ENCODE measurements around the gene USE1.

DNA sequence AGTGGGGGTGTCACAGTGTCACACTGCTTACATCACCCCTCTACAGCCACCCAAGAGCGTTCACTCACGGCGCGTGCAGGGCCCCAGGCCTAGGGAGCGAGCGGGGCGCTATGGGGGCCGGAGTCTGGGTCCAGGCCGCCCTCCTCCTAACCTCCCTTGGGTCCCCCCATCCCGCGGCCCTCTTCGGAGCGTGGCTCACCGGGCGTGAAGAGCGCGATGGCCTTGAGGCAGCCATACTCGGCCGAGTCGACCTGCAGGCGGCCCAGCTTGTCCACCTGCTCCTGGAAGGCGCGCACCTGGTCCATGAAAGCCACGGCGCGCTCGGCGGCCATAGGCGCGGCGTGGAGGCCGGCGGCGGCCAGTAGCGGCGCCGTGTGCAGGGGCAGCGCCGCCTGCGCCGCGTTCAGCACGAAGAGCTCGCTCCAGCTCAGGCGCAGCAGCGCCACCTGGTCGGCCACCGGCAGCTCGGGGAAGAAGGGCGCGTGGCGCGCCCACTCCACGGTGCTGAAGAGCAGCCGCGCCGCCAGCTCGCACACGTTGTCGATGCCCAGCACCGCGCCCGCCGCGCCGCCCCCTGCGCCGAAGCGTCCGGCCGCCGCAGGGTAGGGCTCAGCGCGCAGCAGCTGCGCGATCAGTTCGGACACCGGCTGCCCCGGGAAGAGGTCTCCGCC is 20.3 kb downstream of the USE1 start:
- TF ChIP-seq CTCF (IDR thresholded peaks at IDR 0.05) (no peak), POLR2A (IDR thresholded peaks at IDR 0.05) (no peak)
